Smooth muscle cell (in vitro differentiated cells): ENCODE measurements around the gene ACTL7B. TPM values are rescaled to one million over a fixed set of nuclear protein-coding genes. Genes with fewer than 3 reads are reported as not detected.

Source experiments
- DNase-seq: peaks from one replicate; lab custom pipeline; 2025; ENCODE audit not compliant: unreplicated experiment; lab: John Stamatoyannopoulos, UW
- H2AFZ ChIP-seq: fragments of 200-600 bp; sonication (generic); 2 replicates; pipeline ENCODE4 v1.6.0; 2016; ENCODE audit warnings: antibody characterized with exemption, low read depth, mild to moderate bottlenecking
- H3F3A ChIP-seq: fragments of 200-600 bp; sonication (generic); 2 replicates; pipeline ENCODE4 v1.6.0; 2017; ENCODE audit warnings: antibody characterized with exemption, low read depth
- H3K27ac ChIP-seq: fragments of 200-600 bp; sonication (generic); 2 replicates; pipeline ENCODE4 v1.5.1; 2016; ENCODE audit warnings: low read depth, mild to moderate bottlenecking
- H3K27me3 ChIP-seq: fragments of 200-600 bp; sonication (generic); 2 replicates; pipeline ENCODE4 v1.6.1; 2016; ENCODE audit warnings: low read depth, mild to moderate bottlenecking
- H3K36me3 ChIP-seq: fragments of 200-600 bp; sonication (generic); 2 replicates; pipeline ENCODE4 v1.5.1; 2016; ENCODE audit warnings: low read depth
- H3K4me1 ChIP-seq: fragments of 200-600 bp; sonication (generic); 2 replicates; pipeline ENCODE4 v1.5.1; 2016; ENCODE audit warnings: low read depth
- H3K4me2 ChIP-seq: fragments of 200-600 bp; sonication (generic); 2 replicates; pipeline ENCODE4 v1.6.0; 2016; ENCODE audit warnings: mild to moderate bottlenecking
- H3K4me3 ChIP-seq: fragments of 200-600 bp; sonication (generic); 2 replicates; pipeline ENCODE4 v1.5.1; 2016; ENCODE audit warnings: mild to moderate bottlenecking
- H3K79me2 ChIP-seq: fragments of 200-600 bp; sonication (generic); 2 replicates; pipeline ENCODE4 v1.6.0; 2016; ENCODE audit warnings: low read depth, mild to moderate bottlenecking
- H3K9ac ChIP-seq: fragments of 200-600 bp; sonication (generic); 2 replicates; pipeline ENCODE4 v1.6.0; 2016; ENCODE audit warnings: low read depth
- H3K9me3 ChIP-seq: fragments of 200-600 bp; sonication (generic); replicated peaks from 2 replicates; pipeline ENCODE4 v1.5.1; 2016; ENCODE audit warnings: low read depth
- H4K20me1 ChIP-seq: fragments of 200-600 bp; sonication (generic); 2 replicates; pipeline ENCODE4 v1.6.0; 2016; ENCODE audit warnings: low read depth
- WGBS: methylation state at CpG from one replicate; pipeline ENCODE4 v1.1.7; 2016; ENCODE audit warnings: low lambda C conversion rate; 5-methylcytosine and 5-hydroxymethylcytosine counted together
- polyA plus RNA-seq: library from polyadenylated mRNA; unstranded; fragments of >200 nt; fragmentation: Nextera tagmentation; extraction: Ambion mirVana; gene quantifications from 2 replicates; pipeline ENCODE4 v1.2.1, GENCODE V29; 2016
- total RNA-seq: library from RNA; depleted of rRNA; stranded (reverse); fragments of >200 nt; gene quantifications from 2 replicates; pipeline ENCODE4 v1.2.3, GENCODE V29; 2014
- TF ChIP-seq, protein P1 (sequence below): fragments of 200-600 bp; sonication (generic); IDR thresholded peaks from 2 replicates; pipeline ENCODE4 v1.5.1; 2017; ENCODE audit warnings: borderline replicate concordance, mild to moderate bottlenecking, antibody characterized with exemption; ENCODE audit not compliant: insufficient read depth, poor library complexity, severe bottlenecking

The ACTL7B gene
- total and polyA plus RNA-seq, 2 experiments from 2014 or later: not detected

DNA sequence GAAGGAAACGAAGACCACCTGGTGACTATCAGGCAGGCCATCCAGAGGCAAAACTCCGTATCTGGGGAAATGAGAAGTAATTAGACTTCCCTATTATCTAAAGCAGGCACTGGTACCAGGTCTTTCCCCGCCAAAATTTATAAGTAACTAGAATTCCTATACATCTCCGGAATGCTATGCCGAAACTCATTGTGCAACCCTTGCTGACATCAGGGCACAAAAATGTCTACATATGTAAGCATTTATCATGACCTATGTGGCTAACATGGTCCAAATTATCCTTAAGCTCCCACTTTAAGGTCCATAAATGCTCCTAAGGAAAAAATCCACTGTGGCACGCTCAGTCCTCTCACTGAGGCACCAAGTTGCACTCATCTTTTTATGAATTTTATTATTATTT is 17.8 kb downstream of the ACTL7B start:
- peak overlapping the region; percentile 67 for H3K27ac ChIP-seq
- no peaks in the 10 kb centered on the region for H3K79me2 ChIP-seq
- DNase-seq: no peak
- H2AFZ ChIP-seq: no peak overlapping the region
- no peaks in the 10 kb centered on the region for H4K20me1 ChIP-seq
- peaks cover 3% of the 10 kb centered on the region for H3F3A ChIP-seq
- no peak overlapping the region for H3K4me3 ChIP-seq
- TF ChIP-seq, protein P1, sequence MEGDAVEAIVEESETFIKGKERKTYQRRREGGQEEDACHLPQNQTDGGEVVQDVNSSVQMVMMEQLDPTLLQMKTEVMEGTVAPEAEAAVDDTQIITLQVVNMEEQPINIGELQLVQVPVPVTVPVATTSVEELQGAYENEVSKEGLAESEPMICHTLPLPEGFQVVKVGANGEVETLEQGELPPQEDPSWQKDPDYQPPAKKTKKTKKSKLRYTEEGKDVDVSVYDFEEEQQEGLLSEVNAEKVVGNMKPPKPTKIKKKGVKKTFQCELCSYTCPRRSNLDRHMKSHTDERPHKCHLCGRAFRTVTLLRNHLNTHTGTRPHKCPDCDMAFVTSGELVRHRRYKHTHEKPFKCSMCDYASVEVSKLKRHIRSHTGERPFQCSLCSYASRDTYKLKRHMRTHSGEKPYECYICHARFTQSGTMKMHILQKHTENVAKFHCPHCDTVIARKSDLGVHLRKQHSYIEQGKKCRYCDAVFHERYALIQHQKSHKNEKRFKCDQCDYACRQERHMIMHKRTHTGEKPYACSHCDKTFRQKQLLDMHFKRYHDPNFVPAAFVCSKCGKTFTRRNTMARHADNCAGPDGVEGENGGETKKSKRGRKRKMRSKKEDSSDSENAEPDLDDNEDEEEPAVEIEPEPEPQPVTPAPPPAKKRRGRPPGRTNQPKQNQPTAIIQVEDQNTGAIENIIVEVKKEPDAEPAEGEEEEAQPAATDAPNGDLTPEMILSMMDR: no peak
- no peak overlapping the region for H3K4me2 ChIP-seq
- no peaks in the 10 kb centered on the region for H3K36me3 ChIP-seq
- H3K9me3 ChIP-seq: no peaks in the 10 kb centered on the region
- 63% methylated on average over 6 of the region's 6 CpGs for whole genome bisulfite sequencing
- H3K4me1 ChIP-seq: peaks cover 21% of the 10 kb centered on the region
- no peak overlapping the region for H3K9ac ChIP-seq
- H3K27me3 ChIP-seq: no peaks in the 10 kb centered on the region

DNA sequence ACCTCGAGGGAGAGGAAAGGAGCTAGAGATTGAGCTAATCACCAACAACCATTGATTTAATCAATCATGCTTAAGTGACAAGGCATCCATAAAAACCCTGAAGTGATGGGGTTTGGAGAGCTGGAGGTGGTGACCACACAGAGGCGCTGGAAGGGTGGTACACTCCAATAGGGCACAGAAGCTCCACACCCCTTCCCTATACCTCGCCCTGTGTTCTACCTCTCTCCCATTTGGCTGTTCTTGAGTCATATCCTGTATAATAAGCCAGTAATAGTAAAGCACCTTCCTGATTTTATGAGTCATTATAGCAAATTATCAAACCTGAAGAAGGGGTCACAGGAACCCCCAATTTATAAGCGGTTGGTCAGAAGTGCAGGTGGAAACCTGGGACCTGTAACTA is 18.3 kb downstream of the ACTL7B start:
- H2AFZ ChIP-seq: no peak overlapping the region
- no peaks in the 10 kb centered on the region for H3K36me3 ChIP-seq
- no peak overlapping the region for H3K4me3 ChIP-seq
- DNase-seq: no peak
- no peaks in the 10 kb centered on the region for H3K9me3 ChIP-seq
- TF ChIP-seq, protein P1: no peak
- no peaks in the 10 kb centered on the region for H3K27me3 ChIP-seq
- H3K9ac ChIP-seq: no peak overlapping the region
- H3K4me2 ChIP-seq: peak overlapping the region; percentile 38
- H3K27ac ChIP-seq: peak overlapping the region; percentile 67
- H4K20me1 ChIP-seq: no peaks in the 10 kb centered on the region
- H3K4me1 ChIP-seq: peaks cover 21% of the 10 kb centered on the region
- peaks cover 3% of the 10 kb centered on the region for H3F3A ChIP-seq
- 90% methylated on average over 4 of the region's 4 CpGs for WGBS
- H3K79me2 ChIP-seq: no peaks in the 10 kb centered on the region

DNA sequence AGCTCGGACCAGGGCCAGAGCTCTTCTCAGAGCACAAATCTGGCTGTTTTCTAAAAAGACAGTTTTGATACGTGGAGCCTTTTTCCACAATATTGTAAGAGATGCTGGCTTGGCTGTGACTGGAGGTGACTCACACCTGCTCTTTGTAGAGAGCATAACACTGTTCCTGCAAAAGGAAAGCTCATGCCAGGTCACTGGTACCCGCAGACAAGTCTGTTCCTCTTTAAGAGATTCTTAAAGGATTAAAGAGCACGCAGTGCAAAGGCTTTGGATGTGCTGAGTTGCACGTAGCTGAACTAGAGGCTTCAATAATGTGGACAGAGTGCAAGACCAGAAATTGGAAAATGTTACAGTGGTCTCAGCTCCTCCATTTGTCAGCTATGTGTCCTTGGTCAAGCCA is 19.0 kb downstream of the ACTL7B start:
- Histone ChIP-seq H3K27me3 (no peaks in the 10 kb centered on the region), H3K4me1 (peaks cover 21% of the 10 kb centered on the region), H3K4me2 (peak overlapping the region; percentile 56), H3K9ac (no peak overlapping the region), H3K36me3 (no peaks in the 10 kb centered on the region), H3K9me3 (no peaks in the 10 kb centered on the region), H3K79me2 (no peaks in the 10 kb centered on the region), H2AFZ (no peak overlapping the region), H3K4me3 (no peak overlapping the region), H3K27ac (peak overlapping the region; percentile 67), H4K20me1 (no peaks in the 10 kb centered on the region), H3F3A (peaks cover 3% of the 10 kb centered on the region)
- WGBS: 27% methylated on average over 5 of the region's 5 CpGs
- no peak for DNase-seq
- TF ChIP-seq, protein P1: no peak

DNA sequence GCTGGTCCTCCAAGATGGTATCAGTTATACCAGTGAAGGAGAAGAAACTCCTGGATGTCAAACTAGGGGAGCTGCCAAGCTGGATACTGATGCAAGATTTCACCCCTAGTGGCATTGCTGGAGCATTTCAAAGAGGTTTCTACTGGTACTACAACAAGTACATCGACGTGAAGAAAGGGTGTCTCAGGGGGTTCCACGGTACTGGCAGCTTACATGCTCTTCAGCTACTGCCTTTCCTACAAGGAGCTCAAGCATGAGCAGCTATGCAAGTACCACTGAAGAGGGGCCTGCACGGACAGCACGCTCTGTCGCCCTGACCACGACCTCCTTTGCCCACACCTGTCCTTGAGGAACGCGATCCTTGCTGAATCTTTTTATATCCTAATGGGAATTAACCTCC is 19.5 kb downstream of the ACTL7B start:
- H3K4me1 ChIP-seq: peaks cover 21% of the 10 kb centered on the region
- H3K4me2 ChIP-seq: peak overlapping the region; percentile 56
- no peak overlapping the region for H2AFZ ChIP-seq
- no peaks in the 10 kb centered on the region for H3K36me3 ChIP-seq
- H3F3A ChIP-seq: peaks cover 3% of the 10 kb centered on the region
- no peak overlapping the region for H3K9ac ChIP-seq
- H4K20me1 ChIP-seq: no peaks in the 10 kb centered on the region
- no peak for DNase-seq
- no peak overlapping the region for H3K4me3 ChIP-seq
- 78% methylated on average over 9 of the region's 9 CpGs for WGBS
- TF ChIP-seq, protein P1: no peak
- H3K27ac ChIP-seq: peak overlapping the region; percentile 67
- H3K79me2 ChIP-seq: no peaks in the 10 kb centered on the region
- H3K9me3 ChIP-seq: no peaks in the 10 kb centered on the region
- H3K27me3 ChIP-seq: no peaks in the 10 kb centered on the region
